A673 (cell line): Measurements from ENCODE around the gene SULT1B1.

Experiments used
- EZH2 ChIP-seq: fragments of 200-600 bp; sonication (generic); IDR thresholded peaks from 2 replicates; pipeline ENCODE4 v1.6.1; 2017; ENCODE audit warnings: borderline replicate concordance, low read depth, mild to moderate bottlenecking, mixed read lengths, antibody characterized with exemption, low read length; ENCODE audit not compliant: poor library complexity, severe bottlenecking
- TF ChIP-seq, protein P1 (sequence below): fragments of 300-800, 200-600 bp; sonication (generic); conservative IDR thresholded peaks from 2 replicates; pipeline ENCODE4 v1.5.1; 2017; ENCODE audit warnings: low read depth, mild to moderate bottlenecking, antibody characterized with exemption, low read length, moderate library complexity, mixed read lengths

DNA sequence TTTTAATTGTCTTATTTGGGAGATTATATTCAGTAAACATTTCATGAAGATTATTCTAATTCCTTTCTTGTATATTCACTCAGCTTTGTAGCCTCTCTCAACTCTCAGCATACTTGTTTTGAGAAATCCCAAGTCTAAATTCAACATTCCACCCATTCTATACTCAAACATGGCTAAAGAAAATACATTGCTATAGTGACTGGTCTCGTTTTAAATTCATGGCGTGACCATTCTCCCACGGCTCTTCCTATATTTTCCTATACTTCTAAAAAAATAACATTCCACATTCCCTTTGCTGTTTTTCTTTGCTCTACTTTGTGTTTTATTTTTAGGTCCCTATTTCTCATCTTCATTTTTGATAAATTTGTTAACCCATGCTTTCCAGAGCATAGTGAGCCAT lies 58.2 kb downstream of the SULT1B1 start:
- TF ChIP-seq, protein P1, sequence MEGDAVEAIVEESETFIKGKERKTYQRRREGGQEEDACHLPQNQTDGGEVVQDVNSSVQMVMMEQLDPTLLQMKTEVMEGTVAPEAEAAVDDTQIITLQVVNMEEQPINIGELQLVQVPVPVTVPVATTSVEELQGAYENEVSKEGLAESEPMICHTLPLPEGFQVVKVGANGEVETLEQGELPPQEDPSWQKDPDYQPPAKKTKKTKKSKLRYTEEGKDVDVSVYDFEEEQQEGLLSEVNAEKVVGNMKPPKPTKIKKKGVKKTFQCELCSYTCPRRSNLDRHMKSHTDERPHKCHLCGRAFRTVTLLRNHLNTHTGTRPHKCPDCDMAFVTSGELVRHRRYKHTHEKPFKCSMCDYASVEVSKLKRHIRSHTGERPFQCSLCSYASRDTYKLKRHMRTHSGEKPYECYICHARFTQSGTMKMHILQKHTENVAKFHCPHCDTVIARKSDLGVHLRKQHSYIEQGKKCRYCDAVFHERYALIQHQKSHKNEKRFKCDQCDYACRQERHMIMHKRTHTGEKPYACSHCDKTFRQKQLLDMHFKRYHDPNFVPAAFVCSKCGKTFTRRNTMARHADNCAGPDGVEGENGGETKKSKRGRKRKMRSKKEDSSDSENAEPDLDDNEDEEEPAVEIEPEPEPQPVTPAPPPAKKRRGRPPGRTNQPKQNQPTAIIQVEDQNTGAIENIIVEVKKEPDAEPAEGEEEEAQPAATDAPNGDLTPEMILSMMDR: no peak
- TF ChIP-seq EZH2: no peak
